ENCODE results near the gene ZNF276. TPM values are rescaled to one million over a fixed set of nuclear protein-coding genes. Genes with fewer than 3 reads are reported as not detected.
"Not testable (repeated sequence)": the region's sequence is repeated elsewhere in the genome, so short reads cannot be mapped to it uniquely, and the experiment has no call there.

ZNF276 gene, protein sequence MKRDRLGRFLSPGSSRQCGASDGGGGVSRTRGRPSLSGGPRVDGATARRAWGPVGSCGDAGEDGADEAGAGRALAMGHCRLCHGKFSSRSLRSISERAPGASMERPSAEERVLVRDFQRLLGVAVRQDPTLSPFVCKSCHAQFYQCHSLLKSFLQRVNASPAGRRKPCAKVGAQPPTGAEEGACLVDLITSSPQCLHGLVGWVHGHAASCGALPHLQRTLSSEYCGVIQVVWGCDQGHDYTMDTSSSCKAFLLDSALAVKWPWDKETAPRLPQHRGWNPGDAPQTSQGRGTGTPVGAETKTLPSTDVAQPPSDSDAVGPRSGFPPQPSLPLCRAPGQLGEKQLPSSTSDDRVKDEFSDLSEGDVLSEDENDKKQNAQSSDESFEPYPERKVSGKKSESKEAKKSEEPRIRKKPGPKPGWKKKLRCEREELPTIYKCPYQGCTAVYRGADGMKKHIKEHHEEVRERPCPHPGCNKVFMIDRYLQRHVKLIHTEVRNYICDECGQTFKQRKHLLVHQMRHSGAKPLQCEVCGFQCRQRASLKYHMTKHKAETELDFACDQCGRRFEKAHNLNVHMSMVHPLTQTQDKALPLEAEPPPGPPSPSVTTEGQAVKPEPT
- 34.2 and 36.4 TPM in 2 replicates for total RNA-seq

DNA sequence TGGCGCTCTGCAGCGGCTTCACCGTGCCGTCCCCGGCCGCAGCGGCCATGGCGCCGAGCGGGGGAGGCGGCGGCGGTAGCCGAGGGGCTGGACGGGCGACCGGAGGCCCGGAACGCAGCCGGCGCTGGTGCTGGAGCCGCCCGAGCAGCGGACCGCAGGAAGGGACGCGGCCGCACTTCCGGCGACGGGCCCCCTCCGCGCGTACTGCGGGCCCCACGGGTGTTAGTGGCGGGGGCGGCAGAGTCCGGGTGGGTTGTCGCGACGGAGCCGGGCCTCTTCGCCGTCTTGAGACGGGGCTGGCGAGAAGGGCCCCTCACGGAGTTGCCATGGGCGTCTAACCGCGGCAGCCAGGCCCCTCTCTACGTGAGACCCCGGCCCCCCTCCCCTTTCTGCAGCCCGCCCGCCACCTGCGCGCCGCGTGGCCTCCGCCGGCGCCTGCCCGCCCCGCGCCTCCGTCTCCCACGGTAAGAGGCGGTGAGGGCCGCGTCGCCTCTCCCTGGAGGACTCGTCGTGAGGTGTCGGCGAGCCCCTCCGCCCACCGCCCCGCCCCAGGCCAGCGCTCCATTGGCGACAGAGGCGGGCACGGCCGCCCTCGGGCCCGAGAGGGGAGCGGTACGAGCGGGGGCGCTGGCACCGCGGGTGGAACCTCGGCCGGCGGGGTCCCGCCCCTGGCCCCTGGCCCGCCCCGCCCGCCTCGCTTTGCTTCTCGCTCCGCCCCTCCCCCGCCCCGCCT lies at the start of gene ZNF276, which contains the start of gene VPS9D1:
Gene ZNF276 (plus strand): TSS at position 725 of the 733 bp plus-strand sequence. CDS start 104 bp downstream, outside the sequence.
Gene VPS9D1 (minus strand): TSS at position 86 of the 733 bp plus-strand sequence. CDS start 37 bp downstream, at position 49.
- H3K36me3 Mint-ChIP-seq (ENCODE audit: low read depth) = peaks cover 26% of the 10 kb centered on the region
- no peaks in the 10 kb centered on the region for H3K9me3 Mint-ChIP-seq
- no peaks in the 10 kb centered on the region for H3K27me3 Mint-ChIP-seq (ENCODE audit: insufficient read depth)
- H3K4me3 Mint-ChIP-seq = peak within 1 kb of the TSS; percentile 95
- peaks cover 32% of the 10 kb centered on the region for H3K4me1 Mint-ChIP-seq (ENCODE audit: low read depth)
- DNase-seq (ENCODE audit: low spot score) = peak; percentile 73
- peak within 1 kb of the TSS; percentile 95 for H3K27ac Mint-ChIP-seq
- intact Hi-C loops (cut with micrococcal nuclease) = loop anchor here (1.0 to 10.0 kb wide), 5 partner anchors 10 to 476 kb away; partner anchors contain the start of genes FANCA and TUBB3

DNA sequence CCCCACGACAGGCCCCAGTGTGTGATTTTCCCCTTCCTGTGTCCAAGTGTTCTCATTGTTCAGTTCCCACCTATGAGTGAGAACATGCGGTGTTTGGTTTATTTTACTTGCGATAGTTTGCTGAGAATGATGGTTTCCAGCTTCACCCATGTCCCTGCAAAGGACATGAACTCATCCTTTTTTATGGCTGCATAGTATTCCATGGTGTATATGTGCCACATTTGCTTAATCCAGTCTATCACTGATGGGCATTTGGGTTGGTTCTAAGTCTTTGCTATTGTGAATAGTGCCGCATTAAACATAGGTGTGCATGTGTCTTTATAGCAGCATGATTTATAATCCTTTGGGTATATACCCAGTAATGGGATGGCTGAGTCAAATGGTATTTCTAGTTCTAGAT lies 49.8 kb upstream of the ZNF276 start:
- H3K27me3 Mint-ChIP-seq (ENCODE audit: insufficient read depth); H3K4me1 Mint-ChIP-seq (ENCODE audit: low read depth); H3K4me3 Mint-ChIP-seq; H3K9me3 Mint-ChIP-seq; intact Hi-C loops (cut with micrococcal nuclease); DNase-seq (ENCODE audit: low spot score); H3K27ac Mint-ChIP-seq; H3K36me3 Mint-ChIP-seq (ENCODE audit: low read depth): not testable (repeated sequence)

- DNase-seq (ENCODE audit: low spot score) = no peak
- no peak overlapping the region for H3K4me3 Mint-ChIP-seq
- intact Hi-C loops (cut with micrococcal nuclease) = no loop called here
- no peaks in the 10 kb centered on the region for H3K9me3 Mint-ChIP-seq
- H3K4me1 Mint-ChIP-seq (ENCODE audit: low read depth) = peaks cover 6% of the 10 kb centered on the region
- no peaks in the 10 kb centered on the region for H3K36me3 Mint-ChIP-seq (ENCODE audit: low read depth)
- no peak overlapping the region for H3K27ac Mint-ChIP-seq
- H3K27me3 Mint-ChIP-seq (ENCODE audit: insufficient read depth) = no peaks in the 10 kb centered on the region
Measured at GRCh38 chr16:89672177-89672941, 49.0 kb upstream of the ZNF276 start.

DNA sequence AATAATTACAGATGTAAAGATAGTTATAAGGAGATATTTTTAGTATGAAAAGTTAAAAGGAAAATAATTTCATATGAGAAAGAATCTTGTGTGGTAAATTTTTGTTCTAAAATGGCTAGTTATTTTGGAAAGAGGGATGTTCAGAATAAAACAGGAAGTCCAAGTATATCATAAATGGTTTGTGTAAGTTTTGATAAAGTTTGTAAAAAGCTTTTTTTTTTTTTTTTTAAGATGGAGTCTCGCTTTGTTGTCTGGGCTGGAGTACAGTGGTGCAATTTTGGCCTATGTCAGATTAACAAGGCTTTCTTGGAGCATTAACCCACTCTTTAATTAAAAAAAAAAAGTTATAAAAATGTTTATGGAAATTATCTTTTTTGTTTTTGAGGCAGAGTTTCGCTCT lies 43.1 kb upstream of the ZNF276 start:
- no peak overlapping the region for H3K4me3 Mint-ChIP-seq
- intact Hi-C loops (cut with micrococcal nuclease) = no loop called here

DNA sequence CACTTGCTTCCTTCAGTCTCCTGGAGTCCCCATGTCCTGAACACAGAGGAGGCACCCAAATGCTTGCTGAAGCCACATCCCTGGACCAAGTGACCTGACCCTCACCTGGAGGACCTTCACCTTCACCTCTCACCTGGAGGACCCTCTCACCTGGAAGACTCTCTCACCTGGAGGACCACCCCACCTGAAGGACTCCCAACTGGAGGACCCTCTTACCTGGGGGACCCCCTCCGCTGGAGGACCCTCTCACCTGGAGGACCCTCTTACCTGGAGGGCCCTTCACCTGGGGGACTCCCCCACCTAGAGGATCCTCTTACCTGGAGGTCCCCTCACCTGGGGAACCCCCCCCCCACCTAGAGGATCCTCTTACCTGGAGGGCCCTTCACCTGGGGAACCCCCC lies 35.4 kb upstream of the ZNF276 start:
- no peak for DNase-seq (ENCODE audit: low spot score)
- H3K4me1 Mint-ChIP-seq (ENCODE audit: low read depth) = peaks cover 6% of the 10 kb centered on the region
- peak overlapping the region; percentile 63 for H3K4me3 Mint-ChIP-seq
- H3K27ac Mint-ChIP-seq = peak overlapping the region; percentile 52
- intact Hi-C loops (cut with micrococcal nuclease) = loop anchor here (1.0 kb wide), 3 partner anchors 14 to 28 kb away; no protein-coding TSS in a partner anchor
- H3K9me3 Mint-ChIP-seq = peaks cover 5% of the 10 kb centered on the region
- H3K36me3 Mint-ChIP-seq (ENCODE audit: low read depth) = peaks cover 14% of the 10 kb centered on the region
- no peaks in the 10 kb centered on the region for H3K27me3 Mint-ChIP-seq (ENCODE audit: insufficient read depth)

More for the DNA sequence above, 43.1 kb upstream of the ZNF276 start:
- Mint-ChIP-seq H3K9me3 (no peaks in the 10 kb centered on the region), H3K27ac (no peak overlapping the region), H3K27me3 (ENCODE audit: insufficient read depth) (no peaks in the 10 kb centered on the region), H3K36me3 (ENCODE audit: low read depth) (peaks cover 4% of the 10 kb centered on the region), H3K4me1 (ENCODE audit: low read depth) (no peaks in the 10 kb centered on the region)
- DNase-seq (ENCODE audit: low spot score) = no peak

- peaks cover 6% of the 10 kb centered on the region for H3K4me1 Mint-ChIP-seq (ENCODE audit: low read depth)
- no peaks in the 10 kb centered on the region for H3K27me3 Mint-ChIP-seq (ENCODE audit: insufficient read depth)
- peak within 1 kb of the TSS; percentile 94 for H3K4me3 Mint-ChIP-seq
- H3K27ac Mint-ChIP-seq = peak within 1 kb of the TSS; percentile 93
- DNase-seq (ENCODE audit: low spot score) = peak; percentile 91
- H3K36me3 Mint-ChIP-seq (ENCODE audit: low read depth) = peaks cover 16% of the 10 kb centered on the region
- H3K9me3 Mint-ChIP-seq = peaks cover 5% of the 10 kb centered on the region
- intact Hi-C loops (cut with micrococcal nuclease) = loop anchor here (1.0 kb wide), 3 partner anchors 14 to 28 kb away; no protein-coding TSS in a partner anchor
Measured at GRCh38 chr16:89686520-89687091, 34.7 kb upstream of the ZNF276 start, which contains the start of gene CDK10. Gene CDK10 (plus strand): TSS chr16:89686689. CDS start chr16:89686711, 22 bp downstream.

GRCh38 chr16:89687092-89687940 lies 34.0 kb upstream of the ZNF276 start:
- H3K4me1 Mint-ChIP-seq (ENCODE audit: low read depth) = peaks cover 6% of the 10 kb centered on the region
- no peaks in the 10 kb centered on the region for H3K27me3 Mint-ChIP-seq (ENCODE audit: insufficient read depth)
- intact Hi-C loops (cut with micrococcal nuclease) = no loop called here
- H3K27ac Mint-ChIP-seq = peak overlapping the region; percentile 74
- peaks cover 18% of the 10 kb centered on the region for H3K36me3 Mint-ChIP-seq (ENCODE audit: low read depth)
- peak overlapping the region; percentile 94 for H3K4me3 Mint-ChIP-seq
- H3K9me3 Mint-ChIP-seq = peaks cover 5% of the 10 kb centered on the region
- DNase-seq (ENCODE audit: low spot score) = no peak

DNA sequence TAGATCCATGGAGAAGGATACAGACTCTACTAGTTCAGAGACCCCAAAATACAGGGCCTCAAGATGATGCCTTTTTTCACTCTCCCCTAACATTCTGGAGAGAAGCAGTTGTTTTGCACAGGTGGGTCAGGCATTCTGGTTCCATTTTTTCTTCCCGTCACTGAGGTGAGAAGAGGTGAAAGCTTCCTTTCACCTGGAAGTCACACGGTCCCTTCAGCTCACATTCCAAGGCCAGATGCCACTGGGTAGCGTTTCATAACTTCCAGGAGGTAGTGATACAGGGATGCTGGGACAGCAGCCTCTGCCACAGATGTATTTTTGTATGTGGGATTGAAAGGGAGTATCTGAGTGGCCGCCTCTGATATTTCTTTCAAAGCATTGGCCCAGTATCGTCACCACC lies 32.9 kb upstream of the ZNF276 start:
- intact Hi-C loops (cut with micrococcal nuclease) = no loop called here
- Mint-ChIP-seq H3K9me3 (peaks cover 5% of the 10 kb centered on the region), H3K27ac (no peak overlapping the region), H3K36me3 (ENCODE audit: low read depth) (peaks cover 21% of the 10 kb centered on the region), H3K27me3 (ENCODE audit: insufficient read depth) (no peaks in the 10 kb centered on the region), H3K4me3 (peak overlapping the region; percentile 94), H3K4me1 (ENCODE audit: low read depth) (peaks cover 6% of the 10 kb centered on the region)
- DNase-seq (ENCODE audit: low spot score) = no peak

GRCh38 chr16:89689142-89689541 lies 32.2 kb upstream of the ZNF276 start:
- Mint-ChIP-seq H3K27ac (no peak overlapping the region), H3K4me1 (ENCODE audit: low read depth) (peaks cover 6% of the 10 kb centered on the region), H3K4me3 (no peak overlapping the region), H3K9me3 (peaks cover 5% of the 10 kb centered on the region), H3K36me3 (ENCODE audit: low read depth) (peaks cover 24% of the 10 kb centered on the region), H3K27me3 (ENCODE audit: insufficient read depth) (no peaks in the 10 kb centered on the region)
- no peak for DNase-seq (ENCODE audit: low spot score)
- intact Hi-C loops (cut with micrococcal nuclease) = no loop called here

- H3K36me3 Mint-ChIP-seq (ENCODE audit: low read depth) = peaks cover 24% of the 10 kb centered on the region
- DNase-seq (ENCODE audit: low spot score); H3K27me3 Mint-ChIP-seq (ENCODE audit: insufficient read depth); H3K9me3 Mint-ChIP-seq; H3K27ac Mint-ChIP-seq; H3K4me1 Mint-ChIP-seq (ENCODE audit: low read depth); intact Hi-C loops (cut with micrococcal nuclease); H3K4me3 Mint-ChIP-seq: not testable (repeated sequence)
Measured at GRCh38 chr16:89689621-89690020, 31.7 kb upstream of the ZNF276 start.

DNA sequence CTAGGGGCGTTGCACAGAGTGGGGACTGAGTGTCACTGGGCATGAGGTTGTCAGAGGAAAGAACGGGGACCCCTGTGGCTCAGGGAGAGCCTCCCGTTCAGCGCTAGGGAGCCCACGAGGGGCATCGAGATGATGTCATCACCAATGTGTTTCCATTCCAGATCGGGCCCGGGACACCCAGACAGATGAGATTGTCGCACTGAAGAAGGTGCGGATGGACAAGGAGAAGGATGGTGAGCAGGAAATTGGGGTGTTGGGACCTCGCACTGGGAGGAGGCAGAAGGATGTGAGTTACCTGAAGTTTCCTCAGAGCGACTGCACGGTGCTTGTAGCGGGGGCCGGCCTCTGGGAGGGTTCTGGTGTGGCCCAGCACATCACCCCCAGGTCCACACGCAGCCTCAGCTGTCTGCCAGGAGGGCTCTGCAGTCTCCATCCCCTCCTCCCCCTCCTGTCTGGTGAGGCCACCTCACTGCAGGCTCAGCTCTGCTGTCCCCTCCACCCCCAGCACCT lies 30.9 kb upstream of the ZNF276 start:
- H3K27ac Mint-ChIP-seq = no peak overlapping the region
- no peaks in the 10 kb centered on the region for H3K9me3 Mint-ChIP-seq
- intact Hi-C loops (cut with micrococcal nuclease) = no loop called here
- H3K4me1 Mint-ChIP-seq (ENCODE audit: low read depth) = peaks cover 6% of the 10 kb centered on the region
- H3K36me3 Mint-ChIP-seq (ENCODE audit: low read depth) = peaks cover 20% of the 10 kb centered on the region
- DNase-seq (ENCODE audit: low spot score) = no peak
- no peaks in the 10 kb centered on the region for H3K27me3 Mint-ChIP-seq (ENCODE audit: insufficient read depth)
- no peak overlapping the region for H3K4me3 Mint-ChIP-seq
